ENCODE results near the gene KLC1. TPM values are rescaled to one million over a fixed set of nuclear protein-coding genes. Genes with fewer than 3 reads are reported as not detected.
"Not testable (repeated sequence)": the region's sequence is repeated elsewhere in the genome, so short reads cannot be mapped to it uniquely, and the experiment has no call there.

KLC1 gene
- total RNA-seq, 2 donors from 2014 or later, result 78.1 to 112 TPM

DNA sequence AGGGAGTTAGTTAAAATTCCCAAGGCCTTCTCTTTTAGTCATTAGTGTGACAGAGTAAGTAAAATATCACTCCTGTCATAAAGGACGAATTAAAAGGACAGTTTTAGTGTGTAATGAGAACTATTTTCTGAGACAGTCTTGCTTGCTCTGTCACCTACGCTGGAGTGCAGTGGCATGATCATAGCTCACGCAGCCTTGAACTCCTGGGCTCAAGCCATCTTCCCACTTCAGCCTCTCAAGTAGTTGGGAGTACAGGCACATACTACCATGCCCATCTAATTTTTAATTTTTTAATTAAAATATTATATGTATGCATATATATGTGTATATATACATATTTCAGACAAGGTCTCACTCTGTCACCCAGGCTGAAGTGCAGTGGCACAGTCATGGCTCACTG, 17.2 kb downstream of the KLC1 start:
- intact Hi-C loops (cut with DNase I), result no loop called here
- DNase-seq, result no peak
- no peaks in the 10 kb centered on the region for H3K36me3 ChIP-seq

DNA sequence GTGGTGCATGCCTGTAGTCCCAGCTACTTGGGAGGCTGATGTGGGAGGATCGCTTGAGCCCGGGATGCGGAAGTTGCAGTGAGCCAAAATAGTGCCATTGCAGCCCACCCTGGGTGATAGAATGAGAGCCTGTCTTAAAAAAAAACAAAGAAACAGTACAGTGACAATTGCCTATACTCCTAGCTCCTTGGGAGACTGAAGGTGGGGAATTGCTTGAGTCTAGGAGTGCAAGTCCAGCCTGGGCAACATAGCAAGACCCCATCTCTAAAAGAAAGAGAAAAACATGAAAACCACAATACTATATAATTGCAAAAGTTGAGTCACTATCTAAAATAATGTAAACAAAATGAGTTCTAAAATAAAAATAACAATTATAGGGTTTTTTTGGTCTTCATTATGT, 20.0 kb downstream of the KLC1 start:
- no peak for DNase-seq
- intact Hi-C loops (cut with DNase I), result no loop called here
- H3K36me3 ChIP-seq, result no peaks in the 10 kb centered on the region
- H3K4me1 ChIP-seq, result no peaks in the 10 kb centered on the region
- H3K9me3 ChIP-seq, result no peaks in the 10 kb centered on the region
- no peak overlapping the region for H3K27ac ChIP-seq
- TF ChIP-seq, protein P1, sequence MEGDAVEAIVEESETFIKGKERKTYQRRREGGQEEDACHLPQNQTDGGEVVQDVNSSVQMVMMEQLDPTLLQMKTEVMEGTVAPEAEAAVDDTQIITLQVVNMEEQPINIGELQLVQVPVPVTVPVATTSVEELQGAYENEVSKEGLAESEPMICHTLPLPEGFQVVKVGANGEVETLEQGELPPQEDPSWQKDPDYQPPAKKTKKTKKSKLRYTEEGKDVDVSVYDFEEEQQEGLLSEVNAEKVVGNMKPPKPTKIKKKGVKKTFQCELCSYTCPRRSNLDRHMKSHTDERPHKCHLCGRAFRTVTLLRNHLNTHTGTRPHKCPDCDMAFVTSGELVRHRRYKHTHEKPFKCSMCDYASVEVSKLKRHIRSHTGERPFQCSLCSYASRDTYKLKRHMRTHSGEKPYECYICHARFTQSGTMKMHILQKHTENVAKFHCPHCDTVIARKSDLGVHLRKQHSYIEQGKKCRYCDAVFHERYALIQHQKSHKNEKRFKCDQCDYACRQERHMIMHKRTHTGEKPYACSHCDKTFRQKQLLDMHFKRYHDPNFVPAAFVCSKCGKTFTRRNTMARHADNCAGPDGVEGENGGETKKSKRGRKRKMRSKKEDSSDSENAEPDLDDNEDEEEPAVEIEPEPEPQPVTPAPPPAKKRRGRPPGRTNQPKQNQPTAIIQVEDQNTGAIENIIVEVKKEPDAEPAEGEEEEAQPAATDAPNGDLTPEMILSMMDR (IDR thresholded peaks at IDR 0.05), result no peak
- H3K9ac ChIP-seq (ENCODE audit: low read depth in 2 of 2, low read length in 2 of 2), result no peak overlapping the region
- no peak overlapping the region for H3K4me3 ChIP-seq
- H3K27me3 ChIP-seq, result no peaks in the 10 kb centered on the region

More for the DNA sequence above, 17.2 kb downstream of the KLC1 start:
- Histone ChIP-seq H3K27ac (no peak overlapping the region), H3K4me1 (no peaks in the 10 kb centered on the region), H3K27me3 (no peaks in the 10 kb centered on the region), H3K9ac (ENCODE audit: low read depth in 2 of 2, low read length in 2 of 2) (no peak overlapping the region), H3K9me3 (no peaks in the 10 kb centered on the region), H3K4me3 (no peak overlapping the region)
- TF ChIP-seq, protein P1 (IDR thresholded peaks at IDR 0.05), result no peak

DNA sequence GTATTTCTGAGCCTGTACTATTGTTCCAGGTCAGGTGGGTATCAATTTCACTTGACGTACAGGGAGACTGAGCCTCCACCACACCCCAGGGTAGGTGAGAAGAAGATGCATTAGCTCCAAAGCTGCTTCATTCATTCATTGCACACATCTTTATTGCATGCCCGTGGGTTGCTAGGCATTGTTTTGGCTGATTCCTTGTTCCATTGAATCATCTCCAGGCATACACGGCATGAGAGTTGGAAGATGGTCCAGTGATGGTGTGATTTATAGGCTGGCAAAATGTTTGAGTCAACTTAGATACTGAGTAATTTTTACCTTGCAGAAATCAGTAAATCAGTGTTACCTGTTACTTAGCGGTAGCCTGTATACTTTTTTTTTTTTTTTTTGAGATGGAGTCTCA, 21.2 kb downstream of the KLC1 start:
- no peaks in the 10 kb centered on the region for H3K4me1 ChIP-seq
- no peaks in the 10 kb centered on the region for H3K27me3 ChIP-seq
- no peak overlapping the region for H3K27ac ChIP-seq
- no peaks in the 10 kb centered on the region for H3K9me3 ChIP-seq
- no peak for DNase-seq
- no peaks in the 10 kb centered on the region for H3K36me3 ChIP-seq
- intact Hi-C loops (cut with DNase I), result no loop called here
- TF ChIP-seq, protein P1 (IDR thresholded peaks at IDR 0.05), result no peak
- H3K9ac ChIP-seq (ENCODE audit: low read depth in 2 of 2, low read length in 2 of 2), result no peak overlapping the region
- no peak overlapping the region for H3K4me3 ChIP-seq

DNA sequence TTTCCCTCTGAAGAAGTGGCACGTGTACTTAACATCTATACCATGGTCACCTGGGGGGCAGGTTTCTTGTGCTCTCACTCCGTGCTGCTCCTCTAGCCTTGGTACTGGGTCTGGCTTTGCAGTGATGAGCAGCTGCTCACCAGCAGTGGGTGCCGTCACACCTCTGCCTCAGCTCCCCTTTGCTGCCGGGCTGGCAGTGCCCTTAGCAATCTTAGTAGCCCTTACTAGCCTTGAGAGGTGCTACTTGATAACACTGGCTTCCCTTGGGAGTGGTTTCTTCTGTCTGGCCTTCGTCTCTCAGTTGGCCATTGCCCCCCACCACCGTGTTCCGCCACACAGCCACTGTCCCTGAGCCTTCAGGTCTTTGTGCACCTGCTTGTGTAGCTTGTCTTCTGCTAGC, 22.6 kb downstream of the KLC1 start:
- no peaks in the 10 kb centered on the region for H3K36me3 ChIP-seq
- no peak overlapping the region for H3K4me3 ChIP-seq
- no peaks in the 10 kb centered on the region for H3K27me3 ChIP-seq
- no peaks in the 10 kb centered on the region for H3K9me3 ChIP-seq
- H3K9ac ChIP-seq (ENCODE audit: low read depth in 2 of 2, low read length in 2 of 2), result no peak overlapping the region
- DNase-seq, result no peak
- no peaks in the 10 kb centered on the region for H3K4me1 ChIP-seq
- intact Hi-C loops (cut with DNase I), result no loop called here
- no peak overlapping the region for H3K27ac ChIP-seq
- TF ChIP-seq, protein P1 (IDR thresholded peaks at IDR 0.05), result no peak

DNA sequence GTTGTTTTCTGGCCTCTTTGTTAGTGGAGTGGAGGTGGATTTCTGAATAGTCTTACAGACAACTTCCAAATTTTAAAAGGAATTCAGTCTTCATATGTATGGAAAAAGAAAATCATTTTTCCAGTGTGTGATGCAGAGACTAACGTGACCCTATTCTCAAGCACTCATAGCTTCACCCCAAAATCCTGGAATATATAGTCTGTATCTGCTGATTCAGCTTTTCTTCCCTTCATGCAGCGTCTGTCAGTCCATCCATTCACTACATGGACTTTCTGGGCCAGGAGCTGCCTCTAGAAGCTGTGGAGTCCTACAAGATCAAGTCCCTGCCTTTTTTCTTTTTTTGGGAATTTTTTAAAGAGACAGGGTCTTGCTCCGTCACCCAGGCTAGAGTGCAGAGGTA, 23.8 kb downstream of the KLC1 start:
- no peak overlapping the region for H3K9ac ChIP-seq (ENCODE audit: low read depth in 2 of 2, low read length in 2 of 2)
- H3K27ac ChIP-seq, result no peak overlapping the region
- H3K27me3 ChIP-seq, result no peaks in the 10 kb centered on the region
- no peak overlapping the region for H3K4me3 ChIP-seq
- no peaks in the 10 kb centered on the region for H3K36me3 ChIP-seq
- DNase-seq, result no peak
- TF ChIP-seq, protein P1 (IDR thresholded peaks at IDR 0.05), result no peak
- intact Hi-C loops (cut with DNase I), result no loop called here
- H3K4me1 ChIP-seq, result no peaks in the 10 kb centered on the region
- no peaks in the 10 kb centered on the region for H3K9me3 ChIP-seq

DNA sequence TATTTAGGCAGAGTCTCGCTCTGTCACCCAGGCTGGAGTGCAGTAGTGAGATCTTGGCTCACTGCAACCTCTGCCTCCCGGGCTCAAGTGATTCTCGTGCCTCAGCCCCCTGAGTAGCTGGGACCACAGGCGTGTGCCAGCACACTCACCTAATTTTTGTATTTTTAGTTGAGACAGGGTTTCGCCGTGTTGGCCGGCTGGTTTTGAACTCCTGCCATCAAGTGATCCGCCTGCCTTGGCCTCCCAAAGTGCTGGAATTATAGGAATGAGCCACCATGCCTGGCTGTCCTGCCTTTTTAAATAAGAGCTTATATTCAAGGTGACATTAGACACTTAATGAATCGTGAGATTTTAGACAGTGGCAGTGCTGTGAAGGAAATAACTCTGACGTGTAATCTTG, 24.3 kb downstream of the KLC1 start:
- intact Hi-C loops (cut with DNase I); DNase-seq; H3K9ac ChIP-seq (ENCODE audit: low read depth in 2 of 2, low read length in 2 of 2); H3K4me1 ChIP-seq; H3K9me3 ChIP-seq; H3K27ac ChIP-seq; H3K27me3 ChIP-seq; H3K36me3 ChIP-seq; H3K4me3 ChIP-seq: not testable (repeated sequence)

Measured in colonic mucosa (tissue), 4 donors.